ENCODE measurements around the gene LCN9. TPM values are rescaled to one million over a fixed set of nuclear protein-coding genes. Genes with fewer than 3 reads are reported as not detected.

LCN9 gene
- total and polyA plus RNA-seq, 4 experiments from 2014 or later: not detected

DNA sequence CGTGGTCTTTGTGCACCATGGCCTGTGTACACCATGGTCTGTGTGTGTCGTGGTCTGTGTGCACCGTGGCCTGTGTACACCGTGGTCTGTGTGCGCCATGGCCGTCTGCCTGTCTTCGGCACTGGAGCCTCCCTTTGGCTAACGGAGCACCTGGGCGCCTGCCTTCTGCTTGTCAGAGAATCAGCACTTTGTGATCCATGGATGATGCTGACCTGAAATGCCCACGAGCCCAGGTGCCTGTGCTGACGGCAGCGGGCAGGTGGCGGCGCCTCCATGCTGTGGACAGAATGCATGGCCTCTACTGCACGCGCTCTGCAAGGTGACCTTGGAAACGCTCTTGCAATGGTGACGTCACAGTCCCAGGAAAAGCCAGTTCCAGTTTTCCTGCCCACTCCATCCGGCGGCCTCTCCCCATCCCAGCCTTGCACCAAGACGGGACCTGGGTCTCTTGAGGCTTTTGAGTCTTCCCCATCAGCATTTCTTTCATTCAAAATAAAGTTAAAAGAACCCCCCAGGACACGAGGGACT lies 14.6 kb downstream of the LCN9 start:
- no peaks in the 10 kb centered on the region for H3K36me3 Mint-ChIP-seq
- H3K4me1 ChIP-seq (ENCODE audit: insufficient read depth, low read length): no peaks in the 10 kb centered on the region
- CTCF ChIA-PET (ENCODE audit: partially characterized antibody): no interaction called here

DNA sequence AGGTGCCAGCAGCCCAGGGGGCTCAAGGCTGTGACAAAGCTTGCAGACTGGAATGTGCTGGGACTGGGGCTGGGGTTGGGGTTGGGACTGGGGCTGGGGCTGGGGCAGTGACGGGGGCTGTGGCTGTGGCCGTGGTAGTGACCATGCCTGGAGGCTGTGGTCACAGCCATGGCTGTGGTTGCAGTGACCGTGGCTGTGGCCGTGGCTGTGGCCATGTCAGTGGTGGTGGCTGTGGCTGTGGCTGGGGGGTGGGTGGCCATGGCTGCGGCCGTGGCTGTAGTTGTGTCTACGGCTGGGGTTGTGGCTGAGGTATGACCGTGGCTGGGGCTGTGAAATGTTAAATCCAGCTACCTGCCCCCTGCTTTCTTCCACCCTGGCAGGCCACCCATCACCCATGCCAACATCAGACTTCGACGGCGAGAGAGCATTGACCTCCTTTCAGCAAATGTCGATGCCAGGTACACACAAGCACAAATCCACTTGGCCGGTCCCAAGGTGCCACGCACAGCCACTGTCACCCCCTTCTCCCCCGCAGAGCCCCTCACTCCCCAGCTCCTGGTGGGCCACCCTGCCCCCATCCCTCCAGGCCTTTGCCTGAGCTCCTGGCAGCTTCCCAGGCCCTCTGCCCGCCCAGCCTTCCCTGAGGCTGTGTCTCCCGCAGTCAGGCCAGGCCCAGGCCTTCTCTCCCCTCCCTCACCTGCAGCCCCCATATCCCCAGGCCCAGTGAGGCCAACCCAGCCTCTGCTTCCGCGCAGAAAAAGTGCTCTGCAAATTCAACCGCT lies 15.3 kb downstream of the LCN9 start:
- Histone ChIP-seq H3K4me1 (ENCODE audit: insufficient read depth, low read length) (no peaks in the 10 kb centered on the region), H3K27me3 (ENCODE audit: insufficient read depth, low read length) (no peaks in the 10 kb centered on the region), H3K9me3 (ENCODE audit: control insufficient read depth in 1 of 2, low read length in 2 of 2) (no peaks in the 10 kb centered on the region), H3K4me3 (ENCODE audit: low read length in 2 of 2) (no peak overlapping the region), H3K36me3 (ENCODE audit: insufficient read depth, low read length) (no peaks in the 10 kb centered on the region), H3K27ac (ENCODE audit: low read depth, low read length) (no peak overlapping the region)
- intact Hi-C loops (cut with micrococcal nuclease): no loop called here
- DNase-seq: no peak
- CTCF ChIA-PET (ENCODE audit: partially characterized antibody): no interaction called here
- H3K27ac Mint-ChIP-seq: no peak overlapping the region
- peaks cover 0 to 2% (median 0%) of the 10 kb centered on the region in 8 donors for H3K9me3 Mint-ChIP-seq
- no peak overlapping the region for H3K4me3 Mint-ChIP-seq
- POLR2A ChIA-PET (ENCODE audit: partially characterized antibody): no interaction called here
- H3K27me3 Mint-ChIP-seq: no peaks in the 10 kb centered on the region
- no peaks in the 10 kb centered on the region for H3K4me1 Mint-ChIP-seq
- no peaks in the 10 kb centered on the region for H3K36me3 Mint-ChIP-seq

More for the DNA sequence above, 14.6 kb downstream of the LCN9 start:
- no peak for DNase-seq
- H3K27me3 Mint-ChIP-seq: no peaks in the 10 kb centered on the region
- H3K9me3 ChIP-seq (ENCODE audit: control insufficient read depth in 1 of 2, low read length in 2 of 2): no peaks in the 10 kb centered on the region
- H3K4me3 Mint-ChIP-seq: no peak overlapping the region
- H3K27me3 ChIP-seq (ENCODE audit: insufficient read depth, low read length): no peaks in the 10 kb centered on the region
- H3K4me1 Mint-ChIP-seq: no peaks in the 10 kb centered on the region
- no peak overlapping the region for H3K4me3 ChIP-seq (ENCODE audit: low read length in 2 of 2)
- no peak overlapping the region for H3K27ac Mint-ChIP-seq
- POLR2A ChIA-PET (ENCODE audit: partially characterized antibody): no interaction called here
- no peaks in the 10 kb centered on the region for H3K36me3 ChIP-seq (ENCODE audit: insufficient read depth, low read length)
- H3K9me3 Mint-ChIP-seq: peaks cover 0 to 2% (median 0%) of the 10 kb centered on the region in 8 donors
- H3K27ac ChIP-seq (ENCODE audit: low read depth, low read length): no peak overlapping the region
- intact Hi-C loops (cut with micrococcal nuclease): no loop called here

GRCh38 chr9:135680056-135680455 lies 16.9 kb downstream of the LCN9 start:
- H3K4me1 ChIP-seq (ENCODE audit: insufficient read depth, low read length): no peaks in the 10 kb centered on the region
- ChIA-PET POLR2A (ENCODE audit: partially characterized antibody) (no interaction called here), CTCF (ENCODE audit: partially characterized antibody) (no interaction called here)
- no peak overlapping the region for H3K4me3 Mint-ChIP-seq
- no peak for DNase-seq
- no peaks in the 10 kb centered on the region for H3K9me3 Mint-ChIP-seq
- intact Hi-C loops (cut with micrococcal nuclease): no loop called here
- H3K4me1 Mint-ChIP-seq: no peaks in the 10 kb centered on the region
- no peaks in the 10 kb centered on the region for H3K27me3 Mint-ChIP-seq
- H3K27me3 ChIP-seq (ENCODE audit: insufficient read depth, low read length): no peaks in the 10 kb centered on the region
- H3K9me3 ChIP-seq (ENCODE audit: control insufficient read depth in 1 of 2, low read length in 2 of 2): no peaks in the 10 kb centered on the region
- H3K36me3 Mint-ChIP-seq: no peaks in the 10 kb centered on the region
- no peak overlapping the region for H3K27ac ChIP-seq (ENCODE audit: low read depth, low read length)
- H3K27ac Mint-ChIP-seq: peak overlapping the region in 1 of 7 donors; percentile 11
- H3K36me3 ChIP-seq (ENCODE audit: insufficient read depth, low read length): no peaks in the 10 kb centered on the region
- H3K4me3 ChIP-seq (ENCODE audit: low read length in 2 of 2): no peak overlapping the region

DNA sequence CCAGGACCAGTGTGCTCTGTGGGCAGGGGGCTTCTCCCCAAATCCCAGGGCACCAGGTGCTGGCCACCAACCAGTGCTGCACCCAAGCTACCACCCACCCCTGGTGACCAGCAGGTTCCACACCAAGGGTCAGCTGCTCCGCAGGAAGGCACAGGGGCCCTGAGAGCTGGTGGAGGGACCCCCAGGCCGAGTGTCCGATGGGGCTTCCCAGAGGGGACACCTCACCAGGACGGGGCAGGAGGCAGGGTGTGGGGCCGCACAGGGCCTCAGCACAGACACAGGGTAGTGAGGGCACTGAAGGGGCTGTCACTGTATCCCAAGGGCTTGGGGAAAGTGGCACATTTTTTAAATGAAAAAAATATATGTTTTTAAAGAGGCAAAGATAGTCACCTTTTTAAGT lies 18.1 kb downstream of the LCN9 start:
- Mint-ChIP-seq H3K36me3 (no peaks in the 10 kb centered on the region), H3K4me3 (no peak overlapping the region), H3K27ac (no peak overlapping the region), H3K27me3 (no peaks in the 10 kb centered on the region), H3K9me3 (no peaks in the 10 kb centered on the region), H3K4me1 (no peaks in the 10 kb centered on the region)
- intact Hi-C loops (cut with micrococcal nuclease): no loop called here
- H3K27me3 ChIP-seq (ENCODE audit: insufficient read depth, low read length): no peaks in the 10 kb centered on the region
- H3K27ac ChIP-seq (ENCODE audit: low read depth, low read length): no peak overlapping the region
- H3K4me1 ChIP-seq (ENCODE audit: insufficient read depth, low read length): no peaks in the 10 kb centered on the region
- no peaks in the 10 kb centered on the region for H3K36me3 ChIP-seq (ENCODE audit: insufficient read depth, low read length)
- CTCF ChIA-PET (ENCODE audit: partially characterized antibody): no interaction called here
- POLR2A ChIA-PET (ENCODE audit: partially characterized antibody): no interaction called here
- no peak for DNase-seq
- no peaks in the 10 kb centered on the region for H3K9me3 ChIP-seq (ENCODE audit: control insufficient read depth in 1 of 2, low read length in 2 of 2)
- no peak overlapping the region for H3K4me3 ChIP-seq (ENCODE audit: low read length in 2 of 2)

- Mint-ChIP-seq H3K27me3 (peaks cover 2 to 4% of the 10 kb centered on the region in 2 donors), H3K4me1 (no peaks in the 10 kb centered on the region), H3K36me3 (no peaks in the 10 kb centered on the region), H3K4me3 (no peak overlapping the region), H3K27ac (no peak overlapping the region), H3K9me3 (no peaks in the 10 kb centered on the region)
- no peaks in the 10 kb centered on the region for H3K36me3 ChIP-seq (ENCODE audit: insufficient read depth, low read length)
- DNase-seq: no peak
- H3K27me3 ChIP-seq (ENCODE audit: insufficient read depth, low read length): no peaks in the 10 kb centered on the region
- no peaks in the 10 kb centered on the region for H3K9me3 ChIP-seq (ENCODE audit: control insufficient read depth in 1 of 2, low read length in 2 of 2)
- no peak overlapping the region for H3K27ac ChIP-seq (ENCODE audit: low read depth, low read length)
- CTCF ChIA-PET (ENCODE audit: partially characterized antibody): no interaction called here
- POLR2A ChIA-PET (ENCODE audit: partially characterized antibody): no interaction called here
- no peaks in the 10 kb centered on the region for H3K4me1 ChIP-seq (ENCODE audit: insufficient read depth, low read length)
- intact Hi-C loops (cut with micrococcal nuclease): no loop called here
- H3K4me3 ChIP-seq (ENCODE audit: low read length in 2 of 2): no peak overlapping the region
Measured at GRCh38 chr9:135683401-135684034, 20.4 kb downstream of the LCN9 start.

DNA sequence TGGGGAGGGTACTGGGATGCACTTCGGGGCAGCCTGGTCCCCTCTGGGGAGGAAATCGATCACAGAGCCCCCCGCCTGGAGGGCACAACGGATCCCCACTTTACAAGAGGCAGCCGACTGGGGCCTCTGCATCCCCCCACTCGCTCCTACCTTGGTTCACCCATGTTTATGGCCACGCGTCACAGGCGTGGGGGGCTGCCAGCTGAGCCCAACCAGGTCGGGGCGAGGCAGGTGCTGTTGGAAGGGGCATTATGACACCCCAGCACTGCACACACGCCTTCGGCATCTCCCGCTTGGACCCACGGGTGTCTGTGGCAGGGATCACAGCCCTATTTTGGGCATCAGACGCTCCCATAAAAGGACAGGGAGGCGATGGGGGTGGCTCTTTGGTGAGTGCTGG lies 21.6 kb downstream of the LCN9 start:
- no peaks in the 10 kb centered on the region for H3K36me3 Mint-ChIP-seq
- no peak overlapping the region for H3K4me3 ChIP-seq (ENCODE audit: low read length in 2 of 2)

DNA sequence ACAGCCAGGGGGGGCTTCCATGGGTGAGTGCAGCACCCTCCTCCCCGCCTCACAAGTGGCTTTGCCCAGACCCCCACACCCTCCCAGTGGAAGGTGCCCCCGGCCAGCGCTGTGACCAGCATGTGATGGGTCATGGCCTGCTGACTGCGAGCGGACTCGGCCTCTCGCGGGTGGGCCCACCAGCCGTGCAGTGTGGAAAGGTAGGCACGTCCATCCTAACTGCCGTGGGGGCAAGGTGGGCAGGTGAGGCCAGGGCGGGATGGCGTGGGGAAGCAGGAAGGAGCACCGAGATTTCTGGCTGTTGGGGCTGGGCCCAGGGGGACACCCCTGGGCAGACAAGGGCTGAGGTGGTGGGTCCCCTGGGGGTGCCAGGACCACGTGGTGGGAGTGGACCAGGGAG lies 24.1 kb downstream of the LCN9 start:
- H3K4me1 ChIP-seq (ENCODE audit: insufficient read depth, low read length): no peaks in the 10 kb centered on the region
- H3K27me3 Mint-ChIP-seq: peaks cover 2 to 4% of the 10 kb centered on the region in 2 donors
- ChIA-PET CTCF (ENCODE audit: partially characterized antibody) (no interaction called here), POLR2A (ENCODE audit: partially characterized antibody) (no interaction called here)
- H3K4me3 ChIP-seq (ENCODE audit: low read length in 2 of 2): no peak overlapping the region
- no peak overlapping the region for H3K27ac Mint-ChIP-seq
- no peak for DNase-seq
- H3K27me3 ChIP-seq (ENCODE audit: insufficient read depth, low read length): no peaks in the 10 kb centered on the region
- H3K36me3 ChIP-seq (ENCODE audit: insufficient read depth, low read length): no peaks in the 10 kb centered on the region
- no peak overlapping the region for H3K27ac ChIP-seq (ENCODE audit: low read depth, low read length)
- H3K9me3 ChIP-seq (ENCODE audit: control insufficient read depth in 1 of 2, low read length in 2 of 2): no peaks in the 10 kb centered on the region
- peaks cover 0 to 1% (median 0%) of the 10 kb centered on the region in 8 donors for H3K9me3 Mint-ChIP-seq
- H3K36me3 Mint-ChIP-seq: no peaks in the 10 kb centered on the region
- intact Hi-C loops (cut with micrococcal nuclease): no loop called here
- H3K4me1 Mint-ChIP-seq: no peaks in the 10 kb centered on the region
- no peak overlapping the region for H3K4me3 Mint-ChIP-seq

More for the DNA sequence above, 21.6 kb downstream of the LCN9 start:
- no peaks in the 10 kb centered on the region for H3K4me1 ChIP-seq (ENCODE audit: insufficient read depth, low read length)
- no peaks in the 10 kb centered on the region for H3K36me3 ChIP-seq (ENCODE audit: insufficient read depth, low read length)
- CTCF ChIA-PET (ENCODE audit: partially characterized antibody): no interaction called here
- no peak overlapping the region for H3K27ac ChIP-seq (ENCODE audit: low read depth, low read length)
- H3K9me3 ChIP-seq (ENCODE audit: control insufficient read depth in 1 of 2, low read length in 2 of 2): no peaks in the 10 kb centered on the region
- H3K27me3 Mint-ChIP-seq: peaks cover 2 to 4% of the 10 kb centered on the region in 2 donors
- POLR2A ChIA-PET (ENCODE audit: partially characterized antibody): no interaction called here
- H3K4me3 Mint-ChIP-seq: no peak overlapping the region
- no peaks in the 10 kb centered on the region for H3K9me3 Mint-ChIP-seq
- H3K27ac Mint-ChIP-seq: no peak overlapping the region
- intact Hi-C loops (cut with micrococcal nuclease): no loop called here
- no peak for DNase-seq
- H3K27me3 ChIP-seq (ENCODE audit: insufficient read depth, low read length): no peaks in the 10 kb centered on the region
- H3K4me1 Mint-ChIP-seq: no peaks in the 10 kb centered on the region

All from CD4-positive, alpha-beta memory T cell (primary cell).